ENCODE data around the gene MBD1.
A peak's percentile ranks its signal among the peaks of the same experiment; 100 is the strongest.

Gene MBD1

DNA sequence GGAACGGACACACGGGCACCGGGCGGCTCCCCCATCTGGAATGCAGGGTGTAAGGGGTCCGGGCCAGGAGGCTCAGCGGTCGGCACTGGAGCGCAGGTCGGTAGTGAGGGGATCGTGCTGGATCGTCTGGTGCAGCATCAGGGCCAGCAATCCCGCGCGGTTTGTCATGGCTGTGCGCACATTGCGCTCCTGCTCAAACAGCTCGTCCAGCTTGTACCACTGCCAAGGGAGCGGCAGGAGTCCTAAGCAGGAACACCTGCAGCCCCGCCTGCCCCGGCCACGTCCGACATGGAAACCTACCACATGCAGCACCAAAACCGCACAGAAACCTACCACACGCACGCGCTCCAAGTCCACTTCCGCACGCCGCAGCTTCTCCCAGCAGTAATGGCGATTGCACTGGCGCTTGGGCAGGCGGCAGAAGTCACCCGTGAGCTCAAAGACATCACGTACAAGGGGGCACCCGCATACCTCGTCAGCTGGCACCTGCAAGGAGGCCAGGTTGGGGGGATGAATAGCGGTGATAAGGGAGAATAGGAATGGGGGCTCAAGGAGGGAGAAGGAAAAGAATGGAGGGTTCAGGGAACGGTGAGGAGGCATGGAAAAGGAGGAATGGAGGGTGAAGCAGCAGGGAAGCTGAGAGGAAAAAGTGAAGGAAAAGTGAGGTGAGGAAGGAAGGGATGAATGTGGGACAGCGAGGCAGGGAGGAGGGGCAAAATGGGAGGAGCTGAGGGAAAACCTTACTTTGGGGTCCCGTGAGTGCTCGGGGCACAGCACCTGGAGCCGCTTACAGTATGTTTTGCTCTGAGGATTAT lies 1.4 kb upstream of the MBD1 start:
- Histone ChIP-seq H3K9ac (ENCODE audit: low read depth, low read length, poor library complexity, severe bottlenecking) (peak overlapping the region; percentile 97), H2AFZ (ENCODE audit: low read length) (no peak overlapping the region), H3K27me3 (ENCODE audit: insufficient read depth, low read length, poor library complexity, severe bottlenecking) (no peaks in the 10 kb centered on the region), H3K9me3 (ENCODE audit: insufficient read depth, low read depth, low read length) (no peaks in the 10 kb centered on the region), H3K4me2 (ENCODE audit: low read depth, low read length, poor library complexity, severe bottlenecking) (peak overlapping the region; percentile 99), H3K36me3 (ENCODE audit: insufficient read depth, low read length) (peaks cover 29% of the 10 kb centered on the region; the same call in 1 of the 2 replicates), H3F3A (ENCODE audit: low read depth) (no peaks in the 10 kb centered on the region), H3K79me2 (ENCODE audit: insufficient read depth, low read length) (peaks cover 71% of the 10 kb centered on the region), H3K9me2 (replicated peaks; ENCODE audit: low read depth, low read length) (no peaks in the 10 kb centered on the region), H3K4me1 (ENCODE audit: insufficient read depth, low read length, poor library complexity, severe bottlenecking) (peaks cover 36% of the 10 kb centered on the region), H4K20me1 (ENCODE audit: insufficient read depth, low read length, poor library complexity, severe bottlenecking) (peaks cover 28% of the 10 kb centered on the region), H3K4me3 (ENCODE audit: low read length, poor library complexity, severe bottlenecking) (peak overlapping the region; percentile 90)
- TF ChIP-seq, protein P1, sequence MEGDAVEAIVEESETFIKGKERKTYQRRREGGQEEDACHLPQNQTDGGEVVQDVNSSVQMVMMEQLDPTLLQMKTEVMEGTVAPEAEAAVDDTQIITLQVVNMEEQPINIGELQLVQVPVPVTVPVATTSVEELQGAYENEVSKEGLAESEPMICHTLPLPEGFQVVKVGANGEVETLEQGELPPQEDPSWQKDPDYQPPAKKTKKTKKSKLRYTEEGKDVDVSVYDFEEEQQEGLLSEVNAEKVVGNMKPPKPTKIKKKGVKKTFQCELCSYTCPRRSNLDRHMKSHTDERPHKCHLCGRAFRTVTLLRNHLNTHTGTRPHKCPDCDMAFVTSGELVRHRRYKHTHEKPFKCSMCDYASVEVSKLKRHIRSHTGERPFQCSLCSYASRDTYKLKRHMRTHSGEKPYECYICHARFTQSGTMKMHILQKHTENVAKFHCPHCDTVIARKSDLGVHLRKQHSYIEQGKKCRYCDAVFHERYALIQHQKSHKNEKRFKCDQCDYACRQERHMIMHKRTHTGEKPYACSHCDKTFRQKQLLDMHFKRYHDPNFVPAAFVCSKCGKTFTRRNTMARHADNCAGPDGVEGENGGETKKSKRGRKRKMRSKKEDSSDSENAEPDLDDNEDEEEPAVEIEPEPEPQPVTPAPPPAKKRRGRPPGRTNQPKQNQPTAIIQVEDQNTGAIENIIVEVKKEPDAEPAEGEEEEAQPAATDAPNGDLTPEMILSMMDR (conservative IDR thresholded peaks at IDR 0.05; ENCODE audit: low read length): no peak
- TF ChIP-seq EZH2phosphoT487 (IDR thresholded peaks at IDR 0.05; ENCODE audit: borderline replicate concordance): no peak

GRCh38 chr18:50281972-50282520 lies 723 bp upstream of the MBD1 start:
- H3K4me2 ChIP-seq (ENCODE audit: low read depth, low read length, poor library complexity, severe bottlenecking): peak overlapping the region; percentile 99
- H3K27me3 ChIP-seq (ENCODE audit: insufficient read depth, low read length, poor library complexity, severe bottlenecking): no peaks in the 10 kb centered on the region
- peaks cover 37% of the 10 kb centered on the region for H3K4me1 ChIP-seq (ENCODE audit: insufficient read depth, low read length, poor library complexity, severe bottlenecking)
- H3K79me2 ChIP-seq (ENCODE audit: insufficient read depth, low read length): peaks cover 67% of the 10 kb centered on the region
- H3F3A ChIP-seq (ENCODE audit: low read depth): no peaks in the 10 kb centered on the region
- H3K36me3 ChIP-seq (ENCODE audit: insufficient read depth, low read length): peaks cover 29% of the 10 kb centered on the region; the same call in 1 of the 2 replicates
- no peaks in the 10 kb centered on the region for H3K9me3 ChIP-seq (ENCODE audit: insufficient read depth, low read depth, low read length)
- peak overlapping the region; percentile 90 for H2AFZ ChIP-seq (ENCODE audit: low read length)
- H4K20me1 ChIP-seq (ENCODE audit: insufficient read depth, low read length, poor library complexity, severe bottlenecking): peaks cover 29% of the 10 kb centered on the region
- TF ChIP-seq EZH2phosphoT487 (IDR thresholded peaks at IDR 0.05; ENCODE audit: borderline replicate concordance): no peak
- TF ChIP-seq, protein P1 (conservative IDR thresholded peaks at IDR 0.05; ENCODE audit: low read length): no peak
- H3K4me3 ChIP-seq (ENCODE audit: low read length, poor library complexity, severe bottlenecking): peak overlapping the region; percentile 90
- no peaks in the 10 kb centered on the region for H3K9me2 ChIP-seq (replicated peaks; ENCODE audit: low read depth, low read length)
- H3K9ac ChIP-seq (ENCODE audit: low read depth, low read length, poor library complexity, severe bottlenecking): peak overlapping the region; percentile 97

DNA sequence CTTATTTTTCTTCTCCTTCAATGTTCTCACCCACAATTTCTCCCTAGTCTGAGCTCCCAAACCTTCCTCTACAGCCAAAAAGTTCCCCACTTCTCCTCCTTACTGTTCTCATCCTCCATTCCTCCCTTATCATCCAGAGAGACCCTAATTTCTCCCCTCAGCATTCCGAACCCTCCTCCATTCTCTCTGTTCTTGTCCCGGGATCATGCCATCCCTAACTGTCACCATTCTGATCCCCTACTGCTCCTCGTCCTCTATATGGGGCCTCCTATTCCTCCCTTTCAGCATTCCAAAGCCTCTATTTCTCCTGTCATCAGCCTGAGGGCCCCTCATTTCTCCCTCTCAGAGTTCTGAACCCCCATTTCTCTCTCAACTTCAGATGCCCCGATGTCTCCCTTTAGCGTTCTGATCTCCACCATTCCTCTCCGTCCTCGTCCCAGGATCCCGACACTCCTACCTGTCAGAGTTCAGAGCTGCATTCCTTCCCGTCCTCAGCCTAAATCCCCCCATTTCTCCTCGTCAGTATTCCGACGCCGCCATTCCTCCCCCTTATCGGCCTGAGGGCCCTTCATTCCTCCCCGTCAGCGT lies 522 bp downstream of the MBD1 start:
- peak overlapping the region; percentile 97 for H3K9ac ChIP-seq (ENCODE audit: low read depth, low read length, poor library complexity, severe bottlenecking)
- H3K36me3 ChIP-seq (ENCODE audit: insufficient read depth, low read length): peaks cover 41% of the 10 kb centered on the region; the same call in 1 of the 2 replicates
- no peaks in the 10 kb centered on the region for H3K27me3 ChIP-seq (ENCODE audit: insufficient read depth, low read length, poor library complexity, severe bottlenecking)
- peaks cover 27% of the 10 kb centered on the region for H4K20me1 ChIP-seq (ENCODE audit: insufficient read depth, low read length, poor library complexity, severe bottlenecking)
- no peaks in the 10 kb centered on the region for H3K9me3 ChIP-seq (ENCODE audit: insufficient read depth, low read depth, low read length)
- H3K4me1 ChIP-seq (ENCODE audit: insufficient read depth, low read length, poor library complexity, severe bottlenecking): peaks cover 28% of the 10 kb centered on the region
- no peaks in the 10 kb centered on the region for H3K9me2 ChIP-seq (replicated peaks; ENCODE audit: low read depth, low read length)
- peak overlapping the region; percentile 89 for H2AFZ ChIP-seq (ENCODE audit: low read length)
- peaks cover 55% of the 10 kb centered on the region for H3K79me2 ChIP-seq (ENCODE audit: insufficient read depth, low read length)
- H3K4me3 ChIP-seq (ENCODE audit: low read length, poor library complexity, severe bottlenecking): peak overlapping the region; percentile 90
- TF ChIP-seq EZH2phosphoT487 (IDR thresholded peaks at IDR 0.05; ENCODE audit: borderline replicate concordance): no peak
- TF ChIP-seq, protein P1 (conservative IDR thresholded peaks at IDR 0.05; ENCODE audit: low read length): no peak
- H3K4me2 ChIP-seq (ENCODE audit: low read depth, low read length, poor library complexity, severe bottlenecking): peak overlapping the region; percentile 99
- H3F3A ChIP-seq (ENCODE audit: low read depth): no peaks in the 10 kb centered on the region
